ENCODE results near the gene CC2D1B.

DNA sequence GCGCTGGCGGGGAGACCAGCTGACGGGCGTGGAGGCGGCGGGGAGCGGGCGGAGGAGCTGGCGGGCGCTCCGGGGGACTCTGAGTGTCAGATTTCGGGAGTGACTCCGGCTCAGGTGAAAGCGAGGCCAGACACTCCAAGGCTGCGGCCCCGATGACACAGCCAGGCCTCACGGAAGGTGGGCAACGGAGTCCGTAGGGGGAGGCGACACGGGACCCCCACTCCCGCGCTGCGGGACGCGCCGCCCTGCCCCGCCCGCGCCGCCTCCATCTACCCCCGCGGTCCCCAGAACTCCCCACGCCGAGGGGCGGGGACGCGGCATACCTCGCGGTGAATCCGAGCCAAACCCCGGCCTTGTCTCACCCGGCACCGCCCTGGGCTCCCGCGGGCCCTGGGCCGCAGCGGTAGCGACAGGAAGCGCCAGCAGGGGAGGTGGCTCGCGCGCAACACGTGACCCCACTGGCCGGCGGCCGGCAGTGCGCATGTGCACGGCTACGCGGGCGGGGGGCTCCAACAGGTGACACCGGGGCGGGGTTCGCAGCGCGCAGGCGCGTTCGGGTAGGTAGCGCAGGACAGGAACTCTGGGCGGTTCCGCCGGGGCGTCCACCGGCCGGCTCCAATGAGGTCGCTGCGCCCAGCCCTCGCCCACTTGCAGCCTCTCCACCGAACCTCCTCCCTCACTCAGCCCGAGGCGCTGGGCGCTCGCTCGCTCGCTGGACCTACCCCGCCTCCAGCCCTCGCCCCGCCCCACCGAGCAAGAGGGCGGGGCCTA, at the start of gene CC2D1B:
- peak; percentile 75 for TF ChIP-seq BHLHE40 (IDR thresholded peaks at IDR 0.05; ENCODE audit: low read depth, low read length)
- TF ChIP-seq, protein P1, sequence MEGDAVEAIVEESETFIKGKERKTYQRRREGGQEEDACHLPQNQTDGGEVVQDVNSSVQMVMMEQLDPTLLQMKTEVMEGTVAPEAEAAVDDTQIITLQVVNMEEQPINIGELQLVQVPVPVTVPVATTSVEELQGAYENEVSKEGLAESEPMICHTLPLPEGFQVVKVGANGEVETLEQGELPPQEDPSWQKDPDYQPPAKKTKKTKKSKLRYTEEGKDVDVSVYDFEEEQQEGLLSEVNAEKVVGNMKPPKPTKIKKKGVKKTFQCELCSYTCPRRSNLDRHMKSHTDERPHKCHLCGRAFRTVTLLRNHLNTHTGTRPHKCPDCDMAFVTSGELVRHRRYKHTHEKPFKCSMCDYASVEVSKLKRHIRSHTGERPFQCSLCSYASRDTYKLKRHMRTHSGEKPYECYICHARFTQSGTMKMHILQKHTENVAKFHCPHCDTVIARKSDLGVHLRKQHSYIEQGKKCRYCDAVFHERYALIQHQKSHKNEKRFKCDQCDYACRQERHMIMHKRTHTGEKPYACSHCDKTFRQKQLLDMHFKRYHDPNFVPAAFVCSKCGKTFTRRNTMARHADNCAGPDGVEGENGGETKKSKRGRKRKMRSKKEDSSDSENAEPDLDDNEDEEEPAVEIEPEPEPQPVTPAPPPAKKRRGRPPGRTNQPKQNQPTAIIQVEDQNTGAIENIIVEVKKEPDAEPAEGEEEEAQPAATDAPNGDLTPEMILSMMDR (conservative IDR thresholded peaks at IDR 0.05; ENCODE audit: low read depth, low read length): 0 out of 2 replicates have a peak, but pooled peaks have one; percentile 2
- TF ChIP-seq RAD21 (IDR thresholded peaks at IDR 0.05; ENCODE audit: low read length): 0 out of 2 replicates have a peak, but pooled peaks have one; percentile 4
- peak; percentile 58 for TF ChIP-seq POLR2A (IDR thresholded peaks at IDR 0.05; ENCODE audit: low read depth, low read length)
- TF ChIP-seq CEBPB (IDR thresholded peaks at IDR 0.05; ENCODE audit: low read depth, low read length): no peak
- no peak for TF ChIP-seq MXI1 (IDR thresholded peaks at IDR 0.05; ENCODE audit: borderline replicate concordance, low read depth, low read length)
- no peak for TF ChIP-seq NFE2L2 (IDR thresholded peaks at IDR 0.05; ENCODE audit: low read depth, low read length)
- no peak for TF ChIP-seq RFX5 (IDR thresholded peaks at IDR 0.05; ENCODE audit: low read depth, low read length)

Measured in IMR-90 (cell line).